Heart right ventricle (tissue), 16 donors: Measurements from ENCODE around the gene FSD1. TPM values are rescaled to one million over a fixed set of nuclear protein-coding genes. Genes with fewer than 3 reads are reported as not detected.

Source experiments
- ATAC-seq, 8 donors: fragments of 200-7000 bp; cut with Tn5 transposase; one replicate each; pipeline ENCODE4 v1.9.1; 2020; ENCODE audit warnings: mild to moderate bottlenecking in 8 of 8, moderate library complexity in 8 of 8, moderate number of reproducible peaks in 1 of 8
- DNase-seq, 2 donors: peaks; one replicate each; pipeline ENCODE4 v3.0.0-alpha.2; 2020
- H3K27ac ChIP-seq, 10 donors: fragments of 200-600 bp; sonication (generic) in 2 of 10; one replicate each; pipeline versions ENCODE4 v1.5.0 to v1.8.0; 2020 to 2022; ENCODE audit warnings: mild to moderate bottlenecking in 3 of 10
- H3K27me3 ChIP-seq, 7 donors: fragments of 200-600 bp; one replicate each; pipeline ENCODE4 v1.8.0; 2021 to 2022; ENCODE audit warnings: mild to moderate bottlenecking in 2 of 7
- H3K36me3 ChIP-seq, 9 donors: fragments of 200-600 bp; sonication (generic) in 1 of 9; one replicate each; pipeline versions ENCODE4 v1.5.0 to v1.8.0; 2020 to 2022; ENCODE audit warnings: mild to moderate bottlenecking in 2 of 9
- H3K4me1 ChIP-seq, 9 donors: fragments of 200-600 bp; sonication (generic) in 1 of 9; one replicate each; pipeline versions ENCODE4 v1.5.0 to v1.8.0; 2020 to 2022; ENCODE audit warnings: mild to moderate bottlenecking in 4 of 9
- H3K4me3 ChIP-seq, 10 donors: fragments of 200-600 bp; sonication (generic) in 2 of 10; one replicate each; pipeline versions ENCODE4 v1.5.0 to v1.8.0; 2020 to 2022; ENCODE audit warnings: mild to moderate bottlenecking in 7 of 10, moderate library complexity in 2 of 10
- H3K9me3 ChIP-seq, 11 donors: fragments of 200-600 bp in 10 of 11; sonication (generic) in 2 of 11; one replicate each; pipeline versions ENCODE4 v1.5.0 to v1.8.0; 2013 to 2022; ENCODE audit warnings: mild to moderate bottlenecking in 2 of 11, control low read depth in 1 of 11, moderate library complexity in 1 of 11
- whole genome bisulfite sequencing, 2 donors: extraction: QIAGEN DNeasy Blood & Tissue Kit; methylation state at CpG; one replicate each; pipeline ENCODE4 v1.1.7; 2013; ENCODE audit warnings: inconsistent platforms in 1 of 2; 5-methylcytosine and 5-hydroxymethylcytosine counted together
- intact Hi-C, 10 donors: fragments of 100-400 bp; cut with DNase I; formaldehyde crosslinking; loops; one replicate each; pipeline versions ENCODE4 v1.11.1 to v1.14.2; 2022
- polyA plus RNA-seq, 2 donors: library from polyadenylated mRNA; stranded (reverse); fragments of 200-250 nt; gene quantifications; one replicate each; pipeline ENCODE4 v1.2.3, GENCODE V29; 2013
- total RNA-seq, 10 donors: library from RNA; stranded (reverse); fragmentation: NEBNext Ultra II Directional in 3 of 10; extraction: Animal tissue kit (Norgen Biotek cat#: 25700) in 3 of 10; gene quantifications; one replicate each; pipeline versions ENCODE4 v1.2.1 to v1.2.4, GENCODE V29; 2021 to 2023
- TF ChIP-seq, protein P1 (sequence below), 9 donors: fragments of 200-600 bp; sonication (generic) in 2 of 9; IDR thresholded peaks; one replicate each; pipeline versions ENCODE4 v1.5.0 to v1.8.0; 2021 to 2022; ENCODE audit warnings: antibody characterized with exemption in 9 of 9, mild to moderate bottlenecking in 5 of 9, moderate library complexity in 1 of 9
- donor health status: Arrhythmogenic right ventricular cardiomyopathy.
- donor health status: ischemic (EF 13 %, LVEDD 7.1; RV severe dilation, severe dysfunction).
- donor health status: healthy with polysubstance abuse.
- donor health status: DM: no; HTN: yes; CAD: no.
- donor health status: DM: no; HTN: no; CAD: no.
- donor health status: ischemic (EF 25% LVEDD 6.9; RV normal size, moderate dysfunction).
- donor health status: ischemic (EF 25% LVEDD 5.7; RV mildly dilated, moderate dysfunction).
- donor health status: healthy.
- donor health status: DM: yes; HTN: yes; CAD: no.
- donor health status: Ischemic cardiomyopathy.
- donor health status: ischemic (EF 35%, LVEDD 5.7; RV mildly dilated, moderate dysfunction).
- donor health status: nonischemic (EF 11% LVEDD 7.7; RV severe dilation, severe dysfunction).
- donor health status: DM: yes; HTN: yes; CAD: no.
- donor health status: PGD.
- donor health status: ischemic (EF 29% LVEDD 5.4; RV normal size, mild dysfunction).
- donor health status: nonischemic (EF 23%, LVEDD 6.1; RV moderate dilation, normal function).

Gene FSD1
- total and polyA plus RNA-seq, 12 donors, result 0.10 to 0.25 TPM; not detected in 10

DNA sequence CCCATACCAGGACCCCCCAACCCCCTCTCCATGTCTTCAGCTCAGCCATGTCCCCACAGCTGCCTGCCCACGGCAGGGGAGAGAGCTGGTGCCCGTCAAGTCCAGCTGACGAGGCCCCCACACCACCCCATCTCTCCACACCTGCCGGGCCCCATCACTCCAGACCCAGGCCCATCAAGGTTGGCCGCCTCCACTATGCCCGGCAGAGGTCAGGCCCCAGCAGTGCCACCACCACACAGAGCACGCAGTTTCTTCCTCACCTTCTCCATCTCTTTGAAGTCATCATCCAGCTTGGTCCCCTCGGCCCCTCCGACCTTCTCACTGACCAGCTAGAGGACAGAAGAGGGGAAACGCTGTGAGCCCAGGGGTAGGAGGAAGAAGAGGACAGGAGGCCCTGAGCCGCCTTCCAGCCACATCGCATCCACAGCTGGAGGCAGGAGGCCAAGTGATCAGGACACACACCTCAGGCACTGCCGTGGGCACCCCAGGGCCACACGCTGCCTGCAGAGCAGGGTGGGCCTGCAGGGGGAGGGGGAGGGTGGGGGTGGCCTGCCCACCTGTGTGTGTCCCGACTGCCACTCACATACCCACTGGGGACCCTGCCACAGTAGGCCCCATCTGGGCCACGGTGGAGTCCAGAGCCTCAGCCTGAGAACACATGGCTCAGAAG is 62.4 kb downstream of the FSD1 start:
- intact Hi-C loops, result no loop called here
- H3K4me1 ChIP-seq, result peaks cover 26 to 51% (median 45%) of the 10 kb centered on the region in 9 donors
- ATAC-seq, result no peak

DNA sequence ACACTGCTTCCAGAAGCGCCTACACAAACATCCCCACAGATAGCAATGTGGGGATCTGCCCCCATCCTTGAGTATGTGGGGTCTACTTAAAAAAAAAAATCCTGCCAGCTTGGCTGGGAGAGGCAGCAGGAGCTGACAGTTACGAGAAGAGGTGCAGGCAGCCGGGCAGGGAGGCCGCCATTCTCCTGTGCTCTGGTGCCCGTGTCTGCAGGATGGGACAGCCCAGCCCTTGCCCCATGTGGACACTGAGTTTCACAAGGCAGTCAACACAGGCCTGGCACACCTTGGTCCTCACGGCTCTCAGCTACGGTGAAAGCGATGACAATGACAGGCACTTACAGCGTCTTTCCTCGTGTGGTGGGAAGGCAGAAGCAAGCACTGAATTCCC is 62.9 kb downstream of the FSD1 start:
- ATAC-seq (no peak), DNase-seq (no peak)
- Histone ChIP-seq H3K4me1 (peaks cover 26 to 57% (median 50%) of the 10 kb centered on the region in 9 donors), H3K4me3 (no peak overlapping the region), H3K27me3 (no peaks in the 10 kb centered on the region), H3K27ac (peak overlapping the region in 1 of 10 donors; percentile 79), H3K9me3 (no peaks in the 10 kb centered on the region), H3K36me3 (peaks cover 0 to 61% (median 32%) of the 10 kb centered on the region in 9 donors)
- WGBS, 2 donors, result 81 to 88% methylated on average over 10 of the region's 10 CpGs
- TF ChIP-seq, protein P1, sequence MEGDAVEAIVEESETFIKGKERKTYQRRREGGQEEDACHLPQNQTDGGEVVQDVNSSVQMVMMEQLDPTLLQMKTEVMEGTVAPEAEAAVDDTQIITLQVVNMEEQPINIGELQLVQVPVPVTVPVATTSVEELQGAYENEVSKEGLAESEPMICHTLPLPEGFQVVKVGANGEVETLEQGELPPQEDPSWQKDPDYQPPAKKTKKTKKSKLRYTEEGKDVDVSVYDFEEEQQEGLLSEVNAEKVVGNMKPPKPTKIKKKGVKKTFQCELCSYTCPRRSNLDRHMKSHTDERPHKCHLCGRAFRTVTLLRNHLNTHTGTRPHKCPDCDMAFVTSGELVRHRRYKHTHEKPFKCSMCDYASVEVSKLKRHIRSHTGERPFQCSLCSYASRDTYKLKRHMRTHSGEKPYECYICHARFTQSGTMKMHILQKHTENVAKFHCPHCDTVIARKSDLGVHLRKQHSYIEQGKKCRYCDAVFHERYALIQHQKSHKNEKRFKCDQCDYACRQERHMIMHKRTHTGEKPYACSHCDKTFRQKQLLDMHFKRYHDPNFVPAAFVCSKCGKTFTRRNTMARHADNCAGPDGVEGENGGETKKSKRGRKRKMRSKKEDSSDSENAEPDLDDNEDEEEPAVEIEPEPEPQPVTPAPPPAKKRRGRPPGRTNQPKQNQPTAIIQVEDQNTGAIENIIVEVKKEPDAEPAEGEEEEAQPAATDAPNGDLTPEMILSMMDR (IDR thresholded peaks at IDR 0.05), result no peak
- intact Hi-C loops, result no loop called here

More for the DNA sequence above, 62.4 kb downstream of the FSD1 start:
- TF ChIP-seq, protein P1 (IDR thresholded peaks at IDR 0.05), result no peak
- no peaks in the 10 kb centered on the region for H3K27me3 ChIP-seq
- no peak overlapping the region for H3K4me3 ChIP-seq
- no peaks in the 10 kb centered on the region for H3K9me3 ChIP-seq
- H3K36me3 ChIP-seq, result peaks cover 1 to 66% (median 38%) of the 10 kb centered on the region in 9 donors
- 90 to 91% methylated on average over 16 of the region's 16 CpGs for WGBS, 2 donors
- DNase-seq, result no peak
- H3K27ac ChIP-seq, result no peak overlapping the region

DNA sequence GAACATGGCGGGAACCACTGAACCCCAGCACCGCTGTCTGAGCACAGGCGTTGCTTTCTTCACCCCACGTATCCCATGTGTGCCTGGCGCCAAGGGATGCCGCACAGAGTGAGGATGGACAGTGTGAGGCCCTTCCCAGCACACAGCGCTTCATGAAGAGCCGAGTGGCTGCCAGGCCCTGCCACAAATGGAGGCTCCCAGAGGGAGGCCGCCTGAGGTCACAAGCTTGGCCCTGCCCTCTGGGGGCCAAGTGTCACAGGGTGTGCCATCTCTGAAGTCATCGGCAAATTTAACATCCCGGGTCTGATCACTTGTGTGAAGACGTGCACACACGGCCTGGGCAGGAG is 63.4 kb downstream of the FSD1 start:
- Histone ChIP-seq H3K27ac (peak overlapping the region in 7 of 10 donors; percentile 70 to 93 (median 80)), H3K4me3 (no peak overlapping the region), H3K27me3 (no peaks in the 10 kb centered on the region), H3K9me3 (no peaks in the 10 kb centered on the region), H3K36me3 (peaks cover 0 to 57% (median 28%) of the 10 kb centered on the region in 9 donors), H3K4me1 (peaks cover 27 to 61% (median 55%) of the 10 kb centered on the region in 9 donors)
- TF ChIP-seq, protein P1 (IDR thresholded peaks at IDR 0.05), result no peak
- intact Hi-C loops, result no loop called here
- 63 to 72% methylated on average over 13 of the region's 13 CpGs for WGBS, 2 donors
- DNase-seq (no peak), ATAC-seq (peak in 2 of 8 donors; percentile 2)

DNA sequence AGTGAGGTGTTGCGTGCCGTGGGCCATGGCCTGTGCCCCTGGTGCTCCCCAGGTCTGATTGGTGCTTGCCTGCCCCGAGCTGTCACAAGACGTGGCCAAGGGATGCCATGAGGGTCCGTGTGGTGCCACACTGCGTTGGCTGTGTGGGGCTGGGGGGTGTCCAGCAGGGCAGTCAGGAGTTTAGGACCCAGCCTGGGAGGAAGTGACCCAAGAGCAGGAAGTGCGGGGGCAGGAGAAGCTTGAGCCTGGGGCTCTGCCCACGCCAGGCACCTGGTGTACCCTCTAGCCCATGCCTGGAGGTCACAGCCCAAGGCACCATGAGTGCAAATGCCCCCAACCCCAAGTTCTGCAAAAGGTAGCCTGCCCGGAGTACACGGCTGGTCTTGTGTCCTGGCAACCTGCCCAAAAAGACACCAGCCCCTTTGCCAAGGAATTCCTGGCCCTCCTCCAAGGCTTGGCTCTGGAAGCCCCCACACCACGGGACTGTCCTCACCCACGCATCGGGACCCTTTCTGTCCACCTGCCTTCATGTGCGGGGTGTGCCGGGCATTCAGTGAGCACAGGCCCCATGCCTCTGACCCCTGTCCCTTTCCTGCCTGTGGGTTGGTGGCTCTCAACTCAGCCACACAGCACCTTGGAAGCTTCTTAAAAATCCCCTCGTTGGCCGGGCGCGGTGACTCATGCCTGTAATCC is 63.9 kb downstream of the FSD1 start:
- TF ChIP-seq, protein P1 (IDR thresholded peaks at IDR 0.05), result no peak
- peak overlapping the region in 8 of 10 donors; percentile 70 to 93 (median 80) for H3K27ac ChIP-seq
- DNase-seq, result no peak
- no peaks in the 10 kb centered on the region for H3K9me3 ChIP-seq
- intact Hi-C loops, result no loop called here
- no peaks in the 10 kb centered on the region for H3K27me3 ChIP-seq
- H3K4me1 ChIP-seq, result peaks cover 32 to 66% (median 60%) of the 10 kb centered on the region in 9 donors
- WGBS, 2 donors, result 39 to 48% methylated on average over 19 of the region's 19 CpGs
- peaks cover 0 to 52% (median 23%) of the 10 kb centered on the region in 9 donors for H3K36me3 ChIP-seq
- peak; percentile 0 to 33 (median 8) for ATAC-seq
- H3K4me3 ChIP-seq, result peak overlapping the region in 2 of 10 donors; percentile 39 to 42
